A549 treated with CORT108297 at 1 μM for 4 hours (cell line): ENCODE data around the gene NRDE2. TPM values are rescaled to one million over a fixed set of nuclear protein-coding genes. Genes with fewer than 3 reads are reported as not detected.

ENCODE experiments used
- total RNA-seq: library from RNA; stranded (reverse); fragments of 200-300 nt; extraction: Qiagen RNA extraction; gene quantifications from 5 replicates; pipeline ENCODE4 v1.2.3, GENCODE V29; 2022

The NRDE2 gene, protein sequence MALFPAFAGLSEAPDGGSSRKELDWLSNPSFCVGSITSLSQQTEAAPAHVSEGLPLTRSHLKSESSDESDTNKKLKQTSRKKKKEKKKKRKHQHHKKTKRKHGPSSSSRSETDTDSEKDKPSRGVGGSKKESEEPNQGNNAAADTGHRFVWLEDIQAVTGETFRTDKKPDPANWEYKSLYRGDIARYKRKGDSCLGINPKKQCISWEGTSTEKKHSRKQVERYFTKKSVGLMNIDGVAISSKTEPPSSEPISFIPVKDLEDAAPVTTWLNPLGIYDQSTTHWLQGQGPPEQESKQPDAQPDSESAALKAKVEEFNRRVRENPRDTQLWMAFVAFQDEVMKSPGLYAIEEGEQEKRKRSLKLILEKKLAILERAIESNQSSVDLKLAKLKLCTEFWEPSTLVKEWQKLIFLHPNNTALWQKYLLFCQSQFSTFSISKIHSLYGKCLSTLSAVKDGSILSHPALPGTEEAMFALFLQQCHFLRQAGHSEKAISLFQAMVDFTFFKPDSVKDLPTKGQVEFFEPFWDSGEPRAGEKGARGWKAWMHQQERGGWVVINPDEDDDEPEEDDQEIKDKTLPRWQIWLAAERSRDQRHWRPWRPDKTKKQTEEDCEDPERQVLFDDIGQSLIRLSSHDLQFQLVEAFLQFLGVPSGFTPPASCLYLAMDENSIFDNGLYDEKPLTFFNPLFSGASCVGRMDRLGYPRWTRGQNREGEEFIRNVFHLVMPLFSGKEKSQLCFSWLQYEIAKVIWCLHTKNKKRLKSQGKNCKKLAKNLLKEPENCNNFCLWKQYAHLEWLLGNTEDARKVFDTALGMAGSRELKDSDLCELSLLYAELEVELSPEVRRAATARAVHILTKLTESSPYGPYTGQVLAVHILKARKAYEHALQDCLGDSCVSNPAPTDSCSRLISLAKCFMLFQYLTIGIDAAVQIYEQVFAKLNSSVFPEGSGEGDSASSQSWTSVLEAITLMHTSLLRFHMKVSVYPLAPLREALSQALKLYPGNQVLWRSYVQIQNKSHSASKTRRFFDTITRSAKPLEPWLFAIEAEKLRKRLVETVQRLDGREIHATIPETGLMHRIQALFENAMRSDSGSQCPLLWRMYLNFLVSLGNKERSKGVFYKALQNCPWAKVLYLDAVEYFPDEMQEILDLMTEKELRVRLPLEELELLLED
- total RNA-seq: 8.4 to 10.3 TPM (median 9.3 TPM) in 5 replicates

DNA sequence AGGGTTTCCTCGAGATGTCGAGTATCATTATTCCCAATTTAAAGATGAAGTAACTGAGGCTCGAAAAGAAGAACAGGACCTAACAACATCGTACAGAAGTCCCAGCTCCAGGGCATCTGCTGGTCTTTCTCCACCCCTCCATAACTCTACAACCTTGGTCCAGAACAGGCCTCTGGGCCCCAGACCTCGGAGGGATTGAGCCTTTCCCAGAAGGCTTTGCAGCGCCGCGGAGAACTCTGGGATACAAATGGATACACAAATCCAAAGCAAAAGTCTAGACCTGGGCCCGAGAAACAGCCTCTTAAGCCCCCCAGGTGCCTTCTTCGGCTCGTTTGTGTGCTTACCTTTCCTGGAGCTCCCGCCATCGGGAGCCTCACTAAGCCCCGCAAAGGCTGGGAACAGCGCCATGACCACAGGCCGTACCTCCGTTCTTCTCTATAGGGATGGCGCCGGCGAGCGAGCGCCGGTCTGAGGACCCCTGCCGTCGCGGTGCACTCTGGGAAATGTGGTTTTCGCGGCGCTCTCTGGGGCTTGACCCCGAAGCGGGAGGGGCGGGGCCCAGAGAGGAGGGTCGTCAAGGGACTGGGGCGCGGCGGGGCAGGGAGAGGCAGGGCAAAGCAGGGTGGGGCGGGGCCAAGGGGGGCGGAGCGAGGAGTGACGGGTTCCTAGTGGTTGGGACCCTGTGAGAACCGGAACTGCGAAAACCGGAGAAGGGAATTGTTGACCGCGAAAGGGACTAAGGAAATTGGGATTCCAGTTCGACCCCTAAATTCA is at the start of gene NRDE2:
NRDE2 (minus strand) TSS at position 445 of the 774 bp plus-strand sequence; CDS start at position 408, 37 bp downstream.

DNA sequence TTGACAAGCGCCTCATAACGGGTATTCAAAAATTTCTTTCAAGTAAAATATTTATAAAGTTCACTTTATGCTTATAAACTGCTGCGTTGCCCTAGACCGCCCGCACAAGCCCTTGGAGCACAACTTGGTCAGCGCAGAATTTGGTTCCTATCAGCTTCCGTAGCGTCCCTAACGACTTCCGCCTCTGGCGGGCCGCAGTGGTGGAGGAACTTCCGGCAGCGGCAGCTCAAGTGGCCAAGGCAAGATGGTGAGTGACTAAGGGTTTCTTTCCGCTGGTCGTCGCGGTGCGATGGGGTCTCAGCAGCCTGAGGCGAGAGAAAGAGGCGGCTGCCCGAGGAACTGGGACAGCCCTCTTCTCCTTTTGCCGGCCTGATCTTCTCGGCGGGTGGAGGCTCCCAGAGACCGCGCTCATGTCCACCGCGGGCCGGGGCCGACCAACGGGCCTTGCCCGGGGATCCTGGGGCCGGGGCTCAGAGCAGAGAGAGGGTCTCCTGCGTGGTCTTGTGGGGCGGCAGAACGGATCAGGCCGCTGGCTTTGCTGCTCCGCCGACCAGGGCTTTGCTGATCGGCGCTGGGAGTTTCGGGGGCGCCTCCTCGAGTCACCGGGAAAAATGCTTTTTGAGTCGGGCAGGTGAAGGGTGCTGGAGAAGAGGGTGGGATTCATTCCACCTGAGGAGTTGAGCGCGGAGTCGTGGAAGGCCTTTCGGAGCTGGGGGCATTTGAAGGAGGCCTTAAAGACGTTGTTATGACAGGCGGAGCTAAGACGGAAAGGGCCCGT is 75.2 kb downstream of the NRDE2 start, which contains the start of gene PSMC1:
PSMC1 (plus strand) TSS at position 200 of the 778 bp plus-strand sequence; CDS start at position 245, 45 bp downstream.

Other genes with a start within 250 kb of the NRDE2 start
- 208 to 393 TPM (median 221 TPM) in 5 replicates for gene PSMC1, start 75.4 kb downstream of the NRDE2 start, total RNA-seq
- gene CALM1, start 65.1 kb upstream of the NRDE2 start, total RNA-seq: 295 to 341 TPM (median 338 TPM) in 5 replicates